Heart left ventricle (tissue), 16 donors: Measurements from ENCODE around the gene CBY2. TPM values are rescaled to one million over a fixed set of nuclear protein-coding genes. Genes with fewer than 3 reads are reported as not detected.

ENCODE experiments used
- ATAC-seq, 4 donors: fragments of 200-7000 bp; cut with Tn5 transposase; one replicate each; pipeline ENCODE4 v1.9.1; 2020 to 2022; ENCODE audit warnings: moderate library complexity in 4 of 4, mild to moderate bottlenecking in 3 of 4, moderate number of reproducible peaks in 1 of 4
- DNase-seq, 5 donors: peaks; one replicate each; pipeline ENCODE4 v3.0.0-alpha.2; 2020
- H3K27ac ChIP-seq, 12 donors: fragments of 200-600 bp; sonication (generic) in 4 of 12; one replicate each; pipeline versions ENCODE4 v1.5.0 to v1.8.0; 2016 to 2022; ENCODE audit warnings: mild to moderate bottlenecking in 2 of 12
- H3K27me3 ChIP-seq, 9 donors: fragments of 200-600 bp; sonication (generic) in 2 of 9; one replicate each; pipeline versions ENCODE4 v1.5.1 to v1.8.0; 2016 to 2022; ENCODE audit warnings: mild to moderate bottlenecking in 3 of 9
- H3K36me3 ChIP-seq, 9 donors: fragments of 200-600 bp; sonication (generic) in 2 of 9; one replicate each; pipeline versions ENCODE4 v1.5.0 to v1.8.0; 2018 to 2022; ENCODE audit warnings: mild to moderate bottlenecking in 2 of 9
- H3K4me1 ChIP-seq, 12 donors: fragments of 200-600 bp; sonication (generic) in 4 of 12; one replicate each; pipeline versions ENCODE4 v1.5.0 to v1.8.0; 2016 to 2022; ENCODE audit warnings: mild to moderate bottlenecking in 3 of 12
- H3K4me3 ChIP-seq, 12 donors: fragments of 200-600 bp; sonication (generic) in 4 of 12; one replicate each; pipeline versions ENCODE4 v1.5.0 to v1.8.0; 2017 to 2022; ENCODE audit warnings: mild to moderate bottlenecking in 9 of 12, moderate library complexity in 4 of 12
- H3K9me3 ChIP-seq, 12 donors: fragments of 200-600 bp; sonication (generic) in 4 of 12; one replicate each; pipeline versions ENCODE4 v1.5.0 to v1.8.0; 2016 to 2022; ENCODE audit warnings: mild to moderate bottlenecking in 1 of 12
- POLR2A ChIP-seq, 2 donors: fragments of 450-650 bp; IDR thresholded peaks; one replicate each; pipeline ENCODE4 v1.6.1; 2017; ENCODE audit warnings: antibody characterized with exemption in 2 of 2, mild to moderate bottlenecking in 2 of 2, moderate library complexity in 2 of 2
- WGBS, 4 donors: extraction: QIAGEN DNeasy Blood & Tissue Kit in 2 of 4; methylation state at CpG; one replicate each; pipeline versions ENCODE4 v1.1.5 to v1.1.7; 2013 to 2018; 5-methylcytosine and 5-hydroxymethylcytosine counted together
- intact Hi-C, 10 donors: fragments of 100-400 bp; cut with DNase I; formaldehyde crosslinking; loops; one replicate each; pipeline versions ENCODE4 v1.11.1 to v1.14.2; 2022
- polyA plus RNA-seq, 2 donors: library from polyadenylated mRNA; stranded (reverse); fragments of 200-250 nt; gene quantifications; one replicate each; pipeline ENCODE4 v1.2.3, GENCODE V29; 2013
- total RNA-seq, 9 donors: library from RNA; depleted of rRNA in 2 of 9; stranded (reverse); fragments of >200 nt in 2 of 9; fragmentation: NEBNext Ultra II Directional in 3 of 9; extraction: Animal tissue kit (Norgen Biotek cat#: 25700) in 3 of 9; gene quantifications; one replicate each; pipeline versions ENCODE4 v1.1.0 to v1.2.4, GENCODE V29; 2016 to 2023
- TF ChIP-seq, protein P1 (sequence below), 12 donors: fragments of 200-600 bp; sonication (generic) in 4 of 12; IDR thresholded peaks; one replicate each; pipeline versions ENCODE4 v1.5.0 to v1.8.0; 2018 to 2022; ENCODE audit warnings: antibody characterized with exemption in 12 of 12, mild to moderate bottlenecking in 5 of 12
- donor health status: ischemic (EF 13 %, LVEDD 7.1; RV severe dilation, severe dysfunction).
- donor health status: healthy with polysubstance abuse.
- donor health status: DM: no; HTN: yes; CAD: no.
- donor health status: DM: no; HTN: no; CAD: no.
- donor health status: ischemic (EF 25% LVEDD 6.9; RV normal size, moderate dysfunction).
- donor health status: ischemic (EF 25% LVEDD 5.7; RV mildly dilated, moderate dysfunction).
- donor health status: healthy.
- donor health status: DM: yes; HTN: yes; CAD: no.
- donor health status: ischemic (EF 35%, LVEDD 5.7; RV mildly dilated, moderate dysfunction).
- donor health status: nonischemic (EF 11% LVEDD 7.7; RV severe dilation, severe dysfunction).
- donor health status: DM: yes; HTN: yes; CAD: no.
- donor health status: PGD.
- donor health status: ischemic (EF 29% LVEDD 5.4; RV normal size, mild dysfunction).
- donor health status: nonischemic (EF 23%, LVEDD 6.1; RV moderate dilation, normal function).

CBY2 gene
- total and polyA plus RNA-seq, 11 donors: not detected

DNA sequence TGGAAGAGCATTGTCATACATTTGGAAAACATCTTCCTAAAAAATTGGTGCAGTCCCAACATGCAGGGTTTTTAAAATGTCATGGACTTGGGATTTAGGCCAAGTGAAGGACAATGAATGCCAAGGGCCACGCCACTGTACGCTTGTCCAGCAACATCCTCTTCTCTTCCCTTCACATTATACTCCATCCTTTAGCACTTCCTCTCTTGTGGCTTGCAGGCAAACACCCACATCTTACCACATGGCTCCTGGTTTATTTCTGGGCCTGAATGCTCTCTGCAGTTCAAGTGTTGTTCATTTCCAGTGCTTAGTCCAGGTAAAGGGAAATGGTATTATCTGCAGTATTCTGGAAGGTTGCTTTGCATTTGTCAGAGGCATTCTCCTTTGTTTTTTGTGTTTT lies 45.0 kb downstream of the CBY2 start:
- intact Hi-C loops: no loop called here
- no peak for DNase-seq
- H3K36me3 ChIP-seq: no peaks in the 10 kb centered on the region
- H3K27me3 ChIP-seq: no peaks in the 10 kb centered on the region
- 40 to 66% (median 51%) methylated on average over 2 of the region's 2 CpGs for WGBS, 4 donors
- TF ChIP-seq, protein P1, sequence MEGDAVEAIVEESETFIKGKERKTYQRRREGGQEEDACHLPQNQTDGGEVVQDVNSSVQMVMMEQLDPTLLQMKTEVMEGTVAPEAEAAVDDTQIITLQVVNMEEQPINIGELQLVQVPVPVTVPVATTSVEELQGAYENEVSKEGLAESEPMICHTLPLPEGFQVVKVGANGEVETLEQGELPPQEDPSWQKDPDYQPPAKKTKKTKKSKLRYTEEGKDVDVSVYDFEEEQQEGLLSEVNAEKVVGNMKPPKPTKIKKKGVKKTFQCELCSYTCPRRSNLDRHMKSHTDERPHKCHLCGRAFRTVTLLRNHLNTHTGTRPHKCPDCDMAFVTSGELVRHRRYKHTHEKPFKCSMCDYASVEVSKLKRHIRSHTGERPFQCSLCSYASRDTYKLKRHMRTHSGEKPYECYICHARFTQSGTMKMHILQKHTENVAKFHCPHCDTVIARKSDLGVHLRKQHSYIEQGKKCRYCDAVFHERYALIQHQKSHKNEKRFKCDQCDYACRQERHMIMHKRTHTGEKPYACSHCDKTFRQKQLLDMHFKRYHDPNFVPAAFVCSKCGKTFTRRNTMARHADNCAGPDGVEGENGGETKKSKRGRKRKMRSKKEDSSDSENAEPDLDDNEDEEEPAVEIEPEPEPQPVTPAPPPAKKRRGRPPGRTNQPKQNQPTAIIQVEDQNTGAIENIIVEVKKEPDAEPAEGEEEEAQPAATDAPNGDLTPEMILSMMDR (IDR thresholded peaks at IDR 0.05): no peak
- TF ChIP-seq POLR2A (IDR thresholded peaks at IDR 0.05): no peak
- H3K9me3 ChIP-seq: no peaks in the 10 kb centered on the region
- no peak overlapping the region for H3K27ac ChIP-seq
- no peak overlapping the region for H3K4me3 ChIP-seq
- no peak for ATAC-seq
- peaks cover 0 to 11% (median 0%) of the 10 kb centered on the region in 12 donors for H3K4me1 ChIP-seq

DNA sequence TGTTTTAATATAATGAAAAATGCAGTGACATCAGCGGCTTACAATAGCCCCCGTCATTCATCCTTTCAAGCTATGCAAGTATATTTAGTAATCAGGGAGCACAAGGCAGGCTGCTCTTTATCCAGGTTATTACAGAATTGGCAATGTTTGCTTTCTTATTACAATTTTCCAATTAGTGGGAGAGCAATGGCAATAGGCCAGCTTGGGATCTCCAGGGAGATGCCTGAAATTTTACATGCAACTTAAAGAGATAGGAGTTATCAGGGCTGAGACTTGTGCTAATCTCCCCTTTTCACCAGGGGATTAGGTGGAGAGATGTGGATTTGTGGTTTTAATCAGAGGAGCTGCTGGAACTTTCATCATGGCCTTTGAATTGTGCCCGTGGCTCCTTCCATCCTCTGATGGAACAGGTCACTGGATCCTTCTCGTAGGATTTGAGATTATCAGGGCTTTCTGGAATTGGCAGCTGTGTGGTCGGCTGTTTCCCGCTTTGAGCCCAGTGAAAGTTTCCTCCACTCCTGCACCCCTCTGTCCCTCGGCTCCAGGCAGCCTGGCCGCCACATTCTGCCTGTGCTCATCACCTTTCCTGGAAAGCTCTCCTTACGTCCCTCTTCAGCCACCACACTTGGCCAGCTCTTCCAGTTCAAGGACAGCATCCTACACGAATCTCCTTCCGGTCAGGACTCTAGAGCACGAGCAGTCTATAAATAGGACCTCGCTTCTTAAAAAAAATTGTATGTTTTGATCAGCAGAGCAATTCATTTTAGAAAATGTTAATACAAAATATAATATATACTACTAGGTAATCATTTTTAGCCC lies 47.0 kb downstream of the CBY2 start:
- 20 to 32% (median 25%) methylated on average over 12 to 13 of the region's 13 CpGs for WGBS, 4 donors
- Histone ChIP-seq H3K27me3 (no peaks in the 10 kb centered on the region), H3K4me1 (peaks cover 0 to 11% (median 0%) of the 10 kb centered on the region in 12 donors), H3K36me3 (no peaks in the 10 kb centered on the region), H3K27ac (no peak overlapping the region), H3K9me3 (no peaks in the 10 kb centered on the region), H3K4me3 (no peak overlapping the region)
- intact Hi-C loops: no loop called here
- DNase-seq: no peak
- TF ChIP-seq, protein P1 (IDR thresholded peaks at IDR 0.05): no peak
- no peak for TF ChIP-seq POLR2A (IDR thresholded peaks at IDR 0.05)
- peak in 2 of 4 donors; percentile 34 to 48 for ATAC-seq

DNA sequence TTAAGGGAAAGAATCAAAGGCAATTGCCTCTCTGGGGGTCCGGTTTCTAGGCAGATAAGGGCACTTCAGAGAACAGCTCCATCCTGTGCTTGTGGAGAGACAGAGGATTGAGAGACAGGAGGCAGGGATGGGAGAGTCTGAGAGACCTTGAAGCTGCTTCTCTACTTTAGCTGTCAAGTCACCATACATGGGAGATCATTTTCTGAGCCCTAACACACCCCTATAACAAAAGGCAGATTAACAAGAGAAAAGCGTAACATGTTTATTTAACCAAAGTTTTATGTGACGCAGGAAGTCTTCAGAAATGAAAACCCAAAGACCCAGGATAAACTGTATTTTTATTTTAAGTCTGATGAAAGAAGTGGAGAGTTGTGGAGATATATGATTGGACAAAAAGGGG lies 48.4 kb downstream of the CBY2 start:
- intact Hi-C loops: no loop called here
- H3K27ac ChIP-seq: no peak overlapping the region
- H3K9me3 ChIP-seq: no peaks in the 10 kb centered on the region
- DNase-seq (no peak), ATAC-seq (no peak)
- TF ChIP-seq, protein P1 (IDR thresholded peaks at IDR 0.05): no peak
- no peak for TF ChIP-seq POLR2A (IDR thresholded peaks at IDR 0.05)
- WGBS, 4 donors: 84 to 86% (median 85%) methylated on average over 3 of the region's 3 CpGs
- peaks cover 0 to 11% (median 0%) of the 10 kb centered on the region in 12 donors for H3K4me1 ChIP-seq
- H3K27me3 ChIP-seq: no peaks in the 10 kb centered on the region
- no peak overlapping the region for H3K4me3 ChIP-seq
- no peaks in the 10 kb centered on the region for H3K36me3 ChIP-seq

DNA sequence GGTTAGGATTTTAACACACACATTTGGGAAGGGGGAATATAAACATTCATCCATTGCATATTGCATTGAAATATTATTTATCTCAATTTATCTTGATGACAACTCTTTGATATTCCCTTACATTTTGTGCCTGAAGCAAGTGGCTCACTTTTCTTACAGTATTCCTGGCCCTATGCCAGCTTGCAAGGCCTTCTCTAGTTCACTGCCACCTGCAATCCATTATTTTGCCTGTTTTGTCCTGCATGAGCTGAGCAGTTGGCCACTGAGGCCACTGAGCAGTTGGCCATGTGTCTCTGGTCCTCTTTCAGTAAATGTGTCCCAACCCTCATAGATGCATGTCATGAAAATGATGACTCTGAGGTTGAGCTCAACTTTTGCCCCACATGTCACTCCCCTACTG lies 49.8 kb downstream of the CBY2 start:
- TF ChIP-seq, protein P1 (IDR thresholded peaks at IDR 0.05): no peak
- no peak for TF ChIP-seq POLR2A (IDR thresholded peaks at IDR 0.05)
- H3K4me3 ChIP-seq: no peak overlapping the region
- H3K4me1 ChIP-seq: peaks cover 0 to 11% (median 0%) of the 10 kb centered on the region in 12 donors
- no peaks in the 10 kb centered on the region for H3K36me3 ChIP-seq
- intact Hi-C loops: no loop called here
- no peaks in the 10 kb centered on the region for H3K27me3 ChIP-seq
- ATAC-seq (no peak), DNase-seq (no peak)
- H3K9me3 ChIP-seq: peaks cover 0 to 5% (median 0%) of the 10 kb centered on the region in 12 donors
- H3K27ac ChIP-seq: no peak overlapping the region
